CD4-positive, alpha-beta T cell (primary cell): ENCODE results near the gene LRRC3C. TPM values are rescaled to one million over a fixed set of nuclear protein-coding genes. Genes with fewer than 3 reads are reported as not detected.

Experiments
- ATAC-seq: fragments of 200-7000 bp; cut with Tn5 transposase; one replicate; pipeline ENCODE4 v1.10.0; 2022; ENCODE audit warnings: mild to moderate bottlenecking; ENCODE audit not compliant: poor library complexity
- CTCF ChIA-PET: fragments of 350-600 bp; sonication (Branson Sonifier 250); formaldehyde crosslinking; loops from one replicate; lab custom pipeline; 2021; ENCODE audit warnings: antibody characterized with exemption, inconsistent platforms; lab: Charles Lee
- POLR2A ChIA-PET: fragments of 350-600 bp; sonication (Branson Sonifier 250); formaldehyde crosslinking; loops from one replicate; lab custom pipeline; 2021; ENCODE audit warnings: antibody characterized with exemption, inconsistent platforms; lab: Charles Lee
- DNase-seq, 14 experiments: peaks; one replicate each; pipeline ENCODE4 v3.0.0-alpha.2; 2013 to 2020; ENCODE audit warnings: mixed read lengths in 2 of 14
- H3K27ac ChIP-seq, 2 donors: one replicate each; pipeline versions ENCODE4 v1.5.1 to v1.7.0; 2013; ENCODE audit warnings: low read length in 2 of 2, low read depth in 1 of 2, mild to moderate bottlenecking in 1 of 2
- H3K27me3 ChIP-seq, 2 experiments: 1 replicate in 1 of 2; 2 replicates in 1 of 2; pipeline versions ENCODE4 v1.6.1 to v1.7.0; 2013; ENCODE audit warnings: low read length in 2 of 2, control low read depth in 1 of 2, mild to moderate bottlenecking in 1 of 2, moderate library complexity in 1 of 2; ENCODE audit not compliant: insufficient read depth in 2 of 2, control insufficient read depth in 1 of 2
- H3K36me3 ChIP-seq: one replicate; pipeline ENCODE4 v1.6.1; 2013; ENCODE audit warnings: low read length, control low read depth; ENCODE audit not compliant: insufficient read depth
- H3K4me1 ChIP-seq: one replicate; pipeline ENCODE4 v1.6.1; 2013; ENCODE audit warnings: low read length, control low read depth; ENCODE audit not compliant: insufficient read depth
- H3K4me3 ChIP-seq: one replicate; pipeline ENCODE4 v1.5.1; 2013; ENCODE audit warnings: mild to moderate bottlenecking, low read length, moderate library complexity
- H3K9me3 ChIP-seq, 2 experiments: 1 replicate in 1 of 2; 2 replicates in 1 of 2; pipeline versions ENCODE4 v1.6.1 to v1.7.0; 2013; ENCODE audit warnings: low read length in 2 of 2, mild to moderate bottlenecking in 2 of 2, control low read depth in 1 of 2, moderate library complexity in 1 of 2; ENCODE audit not compliant: control insufficient read depth in 1 of 2, insufficient read depth in 1 of 2
- H3K27ac Mint-ChIP-seq: one replicate; pipeline ENCODE4 v1.8.0; 2020; ENCODE audit warnings: mixed read lengths
- H3K27me3 Mint-ChIP-seq: one replicate; pipeline ENCODE4 v1.8.0; 2021; ENCODE audit warnings: mixed read lengths
- H3K36me3 Mint-ChIP-seq: one replicate; pipeline ENCODE4 v1.8.0; 2021; ENCODE audit warnings: low read depth, mixed read lengths
- H3K4me1 Mint-ChIP-seq: one replicate; pipeline ENCODE4 v1.8.0; 2021; ENCODE audit warnings: low read depth, mixed read lengths
- H3K4me3 Mint-ChIP-seq: one replicate; pipeline ENCODE4 v1.8.0; 2020; ENCODE audit warnings: mild to moderate bottlenecking, mixed read lengths
- H3K9me3 Mint-ChIP-seq: one replicate; pipeline ENCODE4 v1.8.0; 2020; ENCODE audit warnings: mixed read lengths
- CTCF ChIP-seq: fragments of 200-600 bp; IDR thresholded peaks from one replicate; pipeline ENCODE4 v1.8.0; 2022; ENCODE audit warnings: antibody characterized with exemption, mild to moderate bottlenecking
- intact Hi-C, 2 experiments: fragments of 100-400 bp; cut with DNase I in 1 of 2; cut with micrococcal nuclease in 1 of 2; formaldehyde crosslinking; loops; one replicate each; pipeline versions ENCODE4 v1.15.1 to v1.9.0; 2023 to 2025; cut with DNase I, micrococcal nuclease
- total RNA-seq, 174 experiments: library from RNA in 2 of 174; stranded (reverse) in 2 of 174; gene quantifications; one replicate each; pipeline ENCODE4 v1.2.3 and lab custom pipeline; 2021 to 2026

Gene LRRC3C
- total RNA-seq, 2 experiments from 2014 or later, result not detected

DNA sequence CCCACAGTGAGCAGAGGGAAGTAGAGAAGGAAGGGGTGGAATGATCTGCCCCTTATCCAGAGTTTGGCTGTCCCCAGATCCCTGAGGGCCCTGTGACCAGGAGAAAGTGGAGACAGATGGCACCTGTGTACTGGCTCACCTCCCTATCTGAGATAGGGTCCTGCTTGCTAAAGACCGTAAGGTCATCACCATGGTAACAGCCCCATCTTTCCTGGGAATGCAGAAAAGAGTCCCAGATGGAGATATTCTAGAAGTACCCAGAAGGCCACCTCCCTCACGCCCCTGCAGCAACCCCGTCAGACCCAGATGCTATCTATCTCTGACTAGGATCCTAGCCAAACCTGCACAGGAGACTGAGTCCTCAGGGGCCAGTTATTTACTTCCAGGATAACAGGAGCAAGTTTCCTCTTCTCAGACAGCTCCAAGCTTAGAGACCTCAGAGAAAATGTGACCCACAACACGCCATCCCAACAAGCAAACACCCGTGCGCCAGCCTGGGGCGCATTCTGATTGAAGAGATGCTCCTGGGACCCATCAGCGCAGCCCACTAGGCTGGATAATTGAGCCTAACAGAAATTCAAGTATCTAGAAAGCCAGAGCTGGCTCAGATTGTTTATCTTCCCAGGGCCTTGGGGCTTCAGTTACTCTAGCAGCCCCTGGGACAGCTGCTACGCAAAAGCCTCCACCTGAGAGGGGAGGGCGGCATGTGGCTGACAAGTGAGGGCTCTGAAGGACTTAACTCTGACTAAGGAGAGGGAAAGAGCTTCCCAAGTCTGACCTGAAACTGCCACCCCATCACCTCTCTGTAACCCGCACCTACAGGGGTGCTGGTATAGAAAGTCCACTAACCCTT is 2.0 kb upstream of the LRRC3C start:
- CTCF ChIA-PET, result interaction anchor here (1.2 to 2.1 kb wide), 4 partner anchors 55 to 304 kb away, joined by 3 to 8 read pairs (median 4); partner anchors contain the start of genes MIEN1 and PSMD3
- TF ChIP-seq CTCF, result no peak
- peaks cover 41% of the 10 kb centered on the region for H3K36me3 ChIP-seq
- POLR2A ChIA-PET, result interaction anchor here (0.7 to 3.3 kb wide), 21 partner anchors 7 to 238 kb away, joined by 3 to 34 read pairs (median 6); partner anchors contain the start of genes GSDMB, IKZF3, MIEN1 and NR1D1
- H3K27me3 Mint-ChIP-seq, result no peaks in the 10 kb centered on the region
- H3K4me3 Mint-ChIP-seq, result peak overlapping the region; percentile 92
- peak overlapping the region; percentile 89 for H3K4me3 ChIP-seq
- ATAC-seq (no peak), DNase-seq (no peak)
- H3K9me3 ChIP-seq, result no peaks in the 10 kb centered on the region
- peak overlapping the region; percentile 63 to 90 for H3K27ac ChIP-seq
- peaks cover 73% of the 10 kb centered on the region for H3K4me1 ChIP-seq
- no peaks in the 10 kb centered on the region for H3K27me3 ChIP-seq
- H3K4me1 Mint-ChIP-seq, result peaks cover 71% of the 10 kb centered on the region
- H3K36me3 Mint-ChIP-seq, result peaks cover 58% of the 10 kb centered on the region
- intact Hi-C loops, result loop anchor here (1.0 to 10.0 kb wide), 7 partner anchors 37 to 471 kb away; partner anchors contain the start of genes GSDMA (in 1 of the 2), MED1 (in 1 of the 2), MED24 (in 1 of the 2) and MIEN1 (in 1 of the 2)
- H3K27ac Mint-ChIP-seq, result peak overlapping the region; percentile 93
- no peaks in the 10 kb centered on the region for H3K9me3 Mint-ChIP-seq

GRCh38 chr17:39926135-39926587 is 1.4 kb upstream of the LRRC3C start:
- peak overlapping the region; percentile 89 for H3K4me3 ChIP-seq
- H3K27ac Mint-ChIP-seq, result peak overlapping the region; percentile 93
- no peaks in the 10 kb centered on the region for H3K27me3 ChIP-seq
- H3K4me1 Mint-ChIP-seq, result peaks cover 64% of the 10 kb centered on the region
- ChIA-PET POLR2A (interaction anchor here (0.6 to 3.3 kb wide), 31 partner anchors 8 to 726 kb away, joined by 3 to 34 read pairs (median 4); partner anchors contain the start of genes GSDMB, IKZF3, MIEN1 and NR1D1), CTCF (interaction anchor here (1.2 to 2.1 kb wide), 4 partner anchors 54 to 305 kb away, joined by 3 to 8 read pairs (median 4); partner anchors contain the start of genes MIEN1 and PSMD3)
- no peaks in the 10 kb centered on the region for H3K27me3 Mint-ChIP-seq
- DNase-seq (no peak), ATAC-seq (no peak)
- peaks cover 66% of the 10 kb centered on the region for H3K4me1 ChIP-seq
- TF ChIP-seq CTCF, result no peak
- H3K27ac ChIP-seq, result peak overlapping the region; percentile 63 to 90
- H3K36me3 Mint-ChIP-seq, result peaks cover 51% of the 10 kb centered on the region
- intact Hi-C loops, result loop anchor here (1.0 to 10.0 kb wide), 7 partner anchors 36 to 471 kb away; partner anchors contain the start of genes GSDMA (in 1 of the 2), MED1 (in 1 of the 2), MED24 (in 1 of the 2) and MIEN1 (in 1 of the 2)
- H3K9me3 Mint-ChIP-seq, result no peaks in the 10 kb centered on the region
- H3K9me3 ChIP-seq, result no peaks in the 10 kb centered on the region
- peaks cover 35% of the 10 kb centered on the region for H3K36me3 ChIP-seq
- H3K4me3 Mint-ChIP-seq, result peak overlapping the region; percentile 92

GRCh38 chr17:39926588-39927100 is 888 bp upstream of the LRRC3C start:
- POLR2A ChIA-PET, result interaction anchor here (0.6 to 3.3 kb wide), 35 partner anchors 8 to 727 kb away, joined by 3 to 34 read pairs (median 4); partner anchors contain the start of genes CDK12, GSDMB, IKZF3 and MED1
- Mint-ChIP-seq H3K27ac (peak overlapping the region; percentile 93), H3K36me3 (peaks cover 46% of the 10 kb centered on the region), H3K4me1 (peaks cover 60% of the 10 kb centered on the region), H3K4me3 (peak overlapping the region; percentile 92), H3K9me3 (no peaks in the 10 kb centered on the region), H3K27me3 (no peaks in the 10 kb centered on the region)
- ATAC-seq (peak; percentile 68), DNase-seq (peak; percentile 47 to 88 (median 56))
- no peak for TF ChIP-seq CTCF
- Histone ChIP-seq H3K4me3 (peak overlapping the region; percentile 89), H3K4me1 (peaks cover 62% of the 10 kb centered on the region), H3K27me3 (no peaks in the 10 kb centered on the region), H3K9me3 (no peaks in the 10 kb centered on the region), H3K36me3 (peaks cover 30% of the 10 kb centered on the region), H3K27ac (peak overlapping the region; percentile 63 to 90)
- CTCF ChIA-PET, result interaction anchor here (0.5 to 2.1 kb wide), 4 partner anchors 54 to 305 kb away, joined by 3 to 8 read pairs (median 4); partner anchors contain the start of genes MIEN1 and PSMD3
- intact Hi-C loops, result loop anchor here (1.0 to 10.0 kb wide), 10 partner anchors 27 to 472 kb away; partner anchors contain the start of genes PSMD3 (in 2 of the 2), GSDMA (in 1 of the 2), MED1 (in 1 of the 2) and MED24 (in 1 of the 2)
